Kidney (tissue), 14 donors: ENCODE measurements around the gene IREB2. TPM values are rescaled to one million over a fixed set of nuclear protein-coding genes. Genes with fewer than 3 reads are reported as not detected.
A peak's percentile ranks its signal among the peaks of the same experiment; 100 is the strongest.
"Not testable (repeated sequence)": the region's sequence is repeated elsewhere in the genome, so short reads cannot be mapped to it uniquely, and the experiment has no call there.

Experiments used
- DNase-seq, 5 donors: peaks; one replicate each; pipeline ENCODE4 v3.0.0-alpha.2; 2013 to 2020
- FAIRE-seq: peaks from 2 replicates; lab custom pipeline; 2012; peaks lifted over from hg19 to GRCh38; lab: Jason Lieb, UNC
- H3K27ac ChIP-seq, 2 donors: one replicate each; pipeline ENCODE4 v1.7.0; 2013; ENCODE audit warnings: low read depth in 2 of 2, low read length in 2 of 2, inconsistent platforms in 1 of 2
- H3K27me3 ChIP-seq: one replicate; pipeline ENCODE4 v1.7.1; 2013; ENCODE audit warnings: low read length, inconsistent platforms; ENCODE audit not compliant: control insufficient read depth, insufficient read depth
- H3K36me3 ChIP-seq, 3 donors: one replicate each; pipeline versions ENCODE4 v1.7.0 to v1.7.1; 2013; ENCODE audit warnings: low read length in 3 of 3, control low read depth in 1 of 3, inconsistent platforms in 1 of 3; ENCODE audit not compliant: insufficient read depth in 3 of 3, control insufficient read depth in 2 of 3
- H3K4me1 ChIP-seq, 3 donors: one replicate each; pipeline versions ENCODE4 v1.7.0 to v1.7.1; 2013; ENCODE audit warnings: low read length in 3 of 3, inconsistent platforms in 1 of 3, low read depth in 1 of 3; ENCODE audit not compliant: control insufficient read depth in 2 of 3, insufficient read depth in 2 of 3
- H3K4me3 ChIP-seq, 3 donors: one replicate each; pipeline versions ENCODE4 v1.7.0 to v1.8.1; 2013; ENCODE audit warnings: low read length in 3 of 3, control low read depth in 1 of 3, inconsistent platforms in 1 of 3
- H3K9ac ChIP-seq, 3 donors: one replicate each; pipeline versions ENCODE4 v1.7.0 to v1.7.1; 2013; ENCODE audit warnings: low read length in 3 of 3, control low read depth in 1 of 3, inconsistent platforms in 1 of 3
- H3K9me3 ChIP-seq, 3 donors: one replicate each; pipeline versions ENCODE4 v1.7.0 to v1.7.1; 2013; ENCODE audit warnings: low read length in 3 of 3, control low read depth in 1 of 3, inconsistent platforms in 1 of 3; ENCODE audit not compliant: control insufficient read depth in 2 of 3, insufficient read depth in 1 of 3
- CTCF ChIP-seq: IDR thresholded peaks from 3 replicates; pipeline ENCODE4 v1.5.1; 2012; ENCODE audit warnings: mild to moderate bottlenecking, moderate library complexity, borderline replicate concordance; ENCODE audit not compliant: insufficient read depth; ENCODE audit errors: extremely low read depth
- intact Hi-C: fragments of 100-400 bp; cut with DNase I; formaldehyde crosslinking; loops from one replicate; pipeline ENCODE4 v1.11.1; 2022
- polyA plus RNA-seq: library from polyadenylated mRNA; stranded (reverse); fragments of 350-450 nt; fragmentation: Illumina TruSeq; extraction: RNeasy Lipid Tissue Mini Kit (QIAGEN cat#74804); gene quantifications from one replicate; pipeline ENCODE4 v1.2.3, GENCODE V29; 2014; ENCODE audit warnings: low read depth, low replicate concordance; ENCODE audit not compliant: insufficient read depth
- total RNA-seq: library from RNA; stranded (reverse); fragmentation: NEBNext Ultra II Directional; extraction: Animal tissue kit (Norgen Biotek cat#: 25700); gene quantifications from one replicate; pipeline ENCODE4 v1.2.1, GENCODE V29; 2021
- donor health status: control.
- donor health status: control.
- donor health status: control.
- donor health status: control.
- donor health status: control.
- donor health status: DM: yes; HTN: yes; CAD: no.
- donor health status: Normal renal cell carcinoma (clear cell type).

IREB2 gene
- total and polyA plus RNA-seq, 2 donors from 2014 or later: 8.3 to 48.7 TPM

GRCh38 chr15:78508272-78508671 is 70.3 kb downstream of the IREB2 start:
- intact Hi-C loops: no loop called here
- FAIRE-seq (no peak), DNase-seq (peak in 2 of 5 donors; percentile 14)
- Histone ChIP-seq H3K36me3 (no peaks in the 10 kb centered on the region), H3K4me1 (peaks cover 0 to 8% (median 0%) of the 10 kb centered on the region in 3 donors), H3K9me3 (no peaks in the 10 kb centered on the region), H3K27ac (peak overlapping the region in 1 of 2 donors; percentile 40), H3K9ac (peak overlapping the region in 2 of 3 donors; percentile 17 to 64), H3K27me3 (no peaks in the 10 kb centered on the region), H3K4me3 (peak overlapping the region; percentile 65 to 88 (median 84))
- TF ChIP-seq CTCF: no peak

- TF ChIP-seq CTCF: no peak
- Histone ChIP-seq H3K4me1 (peaks cover 0 to 8% (median 0%) of the 10 kb centered on the region in 3 donors), H3K27ac (no peak overlapping the region), H3K9ac (no peak overlapping the region), H3K27me3 (no peaks in the 10 kb centered on the region), H3K4me3 (no peak overlapping the region), H3K36me3 (peaks cover 0 to 3% (median 0%) of the 10 kb centered on the region in 3 donors), H3K9me3 (no peaks in the 10 kb centered on the region)
- DNase-seq (no peak), FAIRE-seq (no peak)
- intact Hi-C loops: no loop called here
Measured at GRCh38 chr15:78509726-78510312, 71.8 kb downstream of the IREB2 start.

GRCh38 chr15:78520035-78520434 is 82.0 kb downstream of the IREB2 start:
- H3K4me1 ChIP-seq, FAIRE-seq, H3K27ac ChIP-seq, H3K9me3 ChIP-seq, H3K9ac ChIP-seq, H3K4me3 ChIP-seq, intact Hi-C loops, H3K27me3 ChIP-seq, H3K36me3 ChIP-seq, DNase-seq: not testable (repeated sequence)

GRCh38 chr15:78524230-78524629 is 86.2 kb downstream of the IREB2 start:
- FAIRE-seq (no peak), DNase-seq (no peak)
- no peak overlapping the region for H3K4me3 ChIP-seq
- no peaks in the 10 kb centered on the region for H3K27me3 ChIP-seq
- peaks cover 0 to 5% (median 0%) of the 10 kb centered on the region in 3 donors for H3K36me3 ChIP-seq
- no peak overlapping the region for H3K9ac ChIP-seq
- intact Hi-C loops: no loop called here
- no peaks in the 10 kb centered on the region for H3K4me1 ChIP-seq
- no peak for TF ChIP-seq CTCF
- H3K9me3 ChIP-seq: no peaks in the 10 kb centered on the region
- H3K27ac ChIP-seq: no peak overlapping the region
